ENCODE results near the gene PDE10A.

The PDE10A gene

GRCh38 chr6:165662749-165663376, at the start of gene PDE10A:
Gene PDE10A (minus strand): TSS chr6:165663241. CDS start chr6:165662811, 430 bp downstream.
- DNase-seq (ENCODE audit: low spot score) (peak; percentile 69), FAIRE-seq (no peak)

- DNase-seq (ENCODE audit: low spot score): no peak
- FAIRE-seq: no peak
These were observed 46.0 kb upstream of the PDE10A start for GRCh38 chr6:165708985-165709576.

- no peak for FAIRE-seq
- no peak for DNase-seq (ENCODE audit: low spot score)
These were observed 44.2 kb upstream of the PDE10A start for GRCh38 chr6:165707067-165707853.

- no peak for FAIRE-seq
- no peak for DNase-seq (ENCODE audit: low spot score)
These were observed 42.9 kb upstream of the PDE10A start for GRCh38 chr6:165705941-165706340.

GRCh38 chr6:165704045-165704748, 41.2 kb upstream of the PDE10A start:
- DNase-seq (ENCODE audit: low spot score): no peak
- FAIRE-seq: no peak

GRCh38 chr6:165702669-165703068, 39.6 kb upstream of the PDE10A start:
- FAIRE-seq (no peak), DNase-seq (ENCODE audit: low spot score) (peak; percentile 49)

- FAIRE-seq: peak; percentile 96
- DNase-seq (ENCODE audit: low spot score): peak; percentile 92
These were observed 38.7 kb upstream of the PDE10A start for GRCh38 chr6:165701564-165702354.

- DNase-seq (ENCODE audit: low spot score): no peak
- FAIRE-seq: no peak
These were observed 38.0 kb upstream of the PDE10A start for GRCh38 chr6:165701005-165701404.

- DNase-seq (ENCODE audit: low spot score) (no peak), FAIRE-seq (no peak)
These were observed 35.8 kb upstream of the PDE10A start for GRCh38 chr6:165698868-165699267.

GRCh38 chr6:165697171-165697570, 34.1 kb upstream of the PDE10A start:
- FAIRE-seq: no peak

GRCh38 chr6:165695722-165696515, 32.9 kb upstream of the PDE10A start:
- FAIRE-seq (peak; percentile 79), DNase-seq (ENCODE audit: low spot score) (peak; percentile 55)

More at GRCh38 chr6:165697171-165697570, 34.1 kb upstream of the PDE10A start:
- DNase-seq (ENCODE audit: low spot score): no peak

GRCh38 chr6:165694296-165694695, 31.3 kb upstream of the PDE10A start:
- no peak for DNase-seq (ENCODE audit: low spot score)
- FAIRE-seq: no peak

GRCh38 chr6:165692106-165692653, 29.1 kb upstream of the PDE10A start:
- DNase-seq (ENCODE audit: low spot score): no peak
- no peak for FAIRE-seq

- peak; percentile 16 for FAIRE-seq
- DNase-seq (ENCODE audit: low spot score): peak; percentile 14
These were observed 26.7 kb upstream of the PDE10A start for GRCh38 chr6:165689699-165690098.

- FAIRE-seq: no peak
- no peak for DNase-seq (ENCODE audit: low spot score)
These were observed 23.7 kb upstream of the PDE10A start for GRCh38 chr6:165686596-165687365.

GRCh38 chr6:165685302-165685701, 22.3 kb upstream of the PDE10A start:
- no peak for FAIRE-seq
- DNase-seq (ENCODE audit: low spot score): no peak

GRCh38 chr6:165684333-165684732, 21.3 kb upstream of the PDE10A start:
- no peak for FAIRE-seq

GRCh38 chr6:165680975-165681374, 17.9 kb upstream of the PDE10A start:
- DNase-seq (ENCODE audit: low spot score) (no peak), FAIRE-seq (no peak)

More at GRCh38 chr6:165684333-165684732, 21.3 kb upstream of the PDE10A start:
- no peak for DNase-seq (ENCODE audit: low spot score)

GRCh38 chr6:165679326-165679725, 16.3 kb upstream of the PDE10A start:
- DNase-seq (ENCODE audit: low spot score): peak; percentile 49
- FAIRE-seq: peak; percentile 43
